Caco-2 (cell line): ENCODE measurements around the gene EMP1. TPM values are rescaled to one million over a fixed set of nuclear protein-coding genes. Genes with fewer than 3 reads are reported as not detected.
A peak's percentile ranks its signal among the peaks of the same experiment; 100 is the strongest.

ENCODE experiments used
- BruUV-seq: library from RNA; stranded (reverse); fragments of 400-500 nt; replicated peaks from 2 replicates; lab custom pipeline; 2021; lab: Mats Ljungman, UMichigan
- CTCF ChIA-PET: fragments of 300-600 bp; sonication (Branson Sonifier 250); formaldehyde crosslinking; loops from one replicate; lab custom pipeline; 2022; ENCODE audit warnings: antibody characterized with exemption; lab: Charles Lee
- POLR2A ChIA-PET: fragments of 300-600 bp; sonication (Branson Sonifier 250); formaldehyde crosslinking; loops from one replicate; lab custom pipeline; 2022; ENCODE audit warnings: antibody characterized with exemption; lab: Charles Lee
- DNase-seq, 2 experiments: peaks; one replicate each; pipeline versions ENCODE4 v3.0.0 to v3.0.0-alpha.2; 2020 to 2022
- H3K27me3 ChIP-seq: replicated peaks from 2 replicates; pipeline ENCODE4 v1.6.0; 2011; ENCODE audit warnings: low read length; ENCODE audit not compliant: control insufficient read depth, insufficient read depth
- H3K36me3 ChIP-seq: 2 replicates; pipeline ENCODE4 v1.5.1; 2011; ENCODE audit warnings: low read length; ENCODE audit not compliant: control insufficient read depth, insufficient read depth
- H3K4me1 ChIP-seq: fragments of 250-450 bp; sonication (Bioruptor Pico); 2 replicates; pipeline ENCODE4 v1.5.1; 2020; ENCODE audit warnings: mild to moderate bottlenecking
- H3K4me3 ChIP-seq: 2 replicates; pipeline ENCODE4 v1.5.1; 2011; ENCODE audit warnings: low read depth, mild to moderate bottlenecking, control low read depth, low read length
- H3K9me3 ChIP-seq: fragments of 250-450 bp; sonication (Bioruptor Pico); 2 replicates; pipeline ENCODE4 v1.5.1; 2020; ENCODE audit warnings: mild to moderate bottlenecking, moderate library complexity
- H3K27ac Mint-ChIP-seq: one replicate; pipeline ENCODE4 v1.8.0; 2022; ENCODE audit warnings: mixed read lengths; ENCODE audit not compliant: unreplicated experiment
- H3K27me3 Mint-ChIP-seq: one replicate; pipeline ENCODE4 v1.8.0; 2022; ENCODE audit warnings: mixed read lengths; ENCODE audit not compliant: insufficient read depth, unreplicated experiment
- H3K36me3 Mint-ChIP-seq: one replicate; pipeline ENCODE4 v1.8.0; 2022; ENCODE audit warnings: mild to moderate bottlenecking, mixed read lengths; ENCODE audit not compliant: insufficient read depth, unreplicated experiment
- H3K4me1 Mint-ChIP-seq: one replicate; pipeline ENCODE4 v1.8.0; 2022; ENCODE audit warnings: low read depth, mixed read lengths; ENCODE audit not compliant: unreplicated experiment
- H3K4me3 Mint-ChIP-seq: one replicate; pipeline ENCODE4 v1.8.0; 2022; ENCODE audit warnings: mild to moderate bottlenecking, moderate library complexity, mixed read lengths; ENCODE audit not compliant: unreplicated experiment
- H3K9me3 Mint-ChIP-seq: one replicate; pipeline ENCODE4 v1.8.0; 2022; ENCODE audit warnings: mixed read lengths; ENCODE audit not compliant: unreplicated experiment
- intact Hi-C: fragments of 100-400 bp; cut with micrococcal nuclease; formaldehyde crosslinking; loops from one replicate; pipeline ENCODE4 v1.10.0; 2022; ENCODE audit not compliant: unreplicated experiment
- total RNA-seq: library from RNA; stranded (reverse); gene quantifications from 2 replicates; pipeline ENCODE4 v1.2.3, GENCODE V29; 2022
- TF ChIP-seq, protein P1 (sequence below), 2 experiments: fragments of 200-600 bp in 1 of 2; IDR thresholded peaks; 1 replicate in 1 of 2; 2 replicates in 1 of 2; pipeline versions ENCODE4 v1.5.1 to v1.8.0; 2011 to 2022; ENCODE audit warnings: antibody characterized with exemption in 1 of 2, control low read depth in 1 of 2, inconsistent platforms in 1 of 2, low read depth in 1 of 2, low read length in 1 of 2, mild to moderate bottlenecking in 1 of 2, moderate library complexity in 1 of 2; ENCODE audit not compliant: insufficient read depth in 1 of 2, severe bottlenecking in 1 of 2, unreplicated experiment in 1 of 2

The EMP1 gene
- total RNA-seq, 1 experiment from 2014 or later = 6.6 TPM

DNA sequence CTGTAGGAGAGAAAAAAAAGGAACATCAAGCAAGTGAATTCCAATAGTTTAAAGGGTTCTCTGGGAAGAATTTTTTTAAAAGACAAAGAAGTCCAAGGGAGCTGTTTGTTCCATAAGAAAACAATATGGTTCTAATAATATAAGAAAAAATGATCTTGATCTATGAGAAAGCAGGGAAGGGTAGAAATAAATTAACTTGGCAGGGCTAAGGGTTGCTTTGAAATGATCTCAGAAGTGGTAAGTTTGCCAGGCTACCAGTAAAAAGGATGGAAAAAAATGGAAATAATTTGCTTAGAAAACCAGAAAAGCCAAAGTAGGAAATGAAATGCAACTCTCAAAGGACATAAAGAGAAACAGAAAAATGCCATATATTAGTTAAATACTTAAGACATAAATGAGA, 41.7 kb upstream of the EMP1 start:
- ChIA-PET CTCF (no interaction called here), POLR2A (no interaction called here)
- intact Hi-C loops = no loop called here

DNA sequence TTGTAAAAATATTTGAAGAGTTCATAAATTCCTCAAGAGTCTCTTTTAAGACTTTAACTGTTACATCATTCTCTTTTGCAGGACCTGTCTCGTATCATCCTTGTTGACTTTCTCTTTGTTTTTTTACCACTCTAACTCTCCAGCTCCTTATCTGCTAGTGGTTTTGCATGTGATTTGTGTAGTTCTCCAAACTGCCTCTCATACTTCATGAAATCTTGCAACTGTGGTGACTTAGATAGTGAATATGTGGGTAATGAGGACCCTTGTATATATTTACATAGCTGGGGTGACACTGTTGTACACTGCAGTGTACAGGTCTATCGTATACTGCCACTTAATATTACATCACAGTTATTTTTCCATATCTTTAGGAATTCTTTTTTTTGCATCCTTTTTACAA, 40.2 kb upstream of the EMP1 start:
- peak overlapping the region; percentile 8 for H3K4me3 Mint-ChIP-seq
- no peak overlapping the region for H3K27ac Mint-ChIP-seq
- Histone ChIP-seq H3K4me1 (peaks cover 4% of the 10 kb centered on the region; the same call in 1 of the 2 replicates), H3K27me3 (no peaks in the 10 kb centered on the region), H3K36me3 (no peaks in the 10 kb centered on the region), H3K9me3 (no peaks in the 10 kb centered on the region; the same call in 1 of the 2 replicates), H3K4me3 (no peak overlapping the region)
- H3K36me3 Mint-ChIP-seq = no peaks in the 10 kb centered on the region
- H3K4me1 Mint-ChIP-seq = peaks cover 26% of the 10 kb centered on the region
- CTCF ChIA-PET = interaction anchor here (0.7 to 1.1 kb wide), 3 partner anchors 9 to 31 kb away, joined by 3 to 4 read pairs (median 4); no protein-coding TSS in a partner anchor
- no TSS peak for BruUV-seq
- no peaks in the 10 kb centered on the region for H3K27me3 Mint-ChIP-seq
- POLR2A ChIA-PET = no interaction called here
- TF ChIP-seq, protein P1, sequence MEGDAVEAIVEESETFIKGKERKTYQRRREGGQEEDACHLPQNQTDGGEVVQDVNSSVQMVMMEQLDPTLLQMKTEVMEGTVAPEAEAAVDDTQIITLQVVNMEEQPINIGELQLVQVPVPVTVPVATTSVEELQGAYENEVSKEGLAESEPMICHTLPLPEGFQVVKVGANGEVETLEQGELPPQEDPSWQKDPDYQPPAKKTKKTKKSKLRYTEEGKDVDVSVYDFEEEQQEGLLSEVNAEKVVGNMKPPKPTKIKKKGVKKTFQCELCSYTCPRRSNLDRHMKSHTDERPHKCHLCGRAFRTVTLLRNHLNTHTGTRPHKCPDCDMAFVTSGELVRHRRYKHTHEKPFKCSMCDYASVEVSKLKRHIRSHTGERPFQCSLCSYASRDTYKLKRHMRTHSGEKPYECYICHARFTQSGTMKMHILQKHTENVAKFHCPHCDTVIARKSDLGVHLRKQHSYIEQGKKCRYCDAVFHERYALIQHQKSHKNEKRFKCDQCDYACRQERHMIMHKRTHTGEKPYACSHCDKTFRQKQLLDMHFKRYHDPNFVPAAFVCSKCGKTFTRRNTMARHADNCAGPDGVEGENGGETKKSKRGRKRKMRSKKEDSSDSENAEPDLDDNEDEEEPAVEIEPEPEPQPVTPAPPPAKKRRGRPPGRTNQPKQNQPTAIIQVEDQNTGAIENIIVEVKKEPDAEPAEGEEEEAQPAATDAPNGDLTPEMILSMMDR (IDR thresholded peaks at IDR 0.05; ENCODE audit: insufficient read depth in 1 of 2, low read depth in 1 of 2, low read length in 1 of 2, severe bottlenecking in 1 of 2, unreplicated experiment in 1 of 2) = no peak
- DNase-seq = no peak
- H3K9me3 Mint-ChIP-seq = no peaks in the 10 kb centered on the region
- intact Hi-C loops = no loop called here

More for the DNA sequence above, 41.7 kb upstream of the EMP1 start:
- Histone ChIP-seq H3K4me1 (peaks cover 4% of the 10 kb centered on the region; the same call in 1 of the 2 replicates), H3K4me3 (no peak overlapping the region), H3K9me3 (no peaks in the 10 kb centered on the region; the same call in 1 of the 2 replicates), H3K27me3 (no peaks in the 10 kb centered on the region), H3K36me3 (no peaks in the 10 kb centered on the region)
- Mint-ChIP-seq H3K36me3 (no peaks in the 10 kb centered on the region), H3K4me1 (peaks cover 26% of the 10 kb centered on the region), H3K4me3 (no peak overlapping the region), H3K9me3 (no peaks in the 10 kb centered on the region), H3K27me3 (no peaks in the 10 kb centered on the region), H3K27ac (no peak overlapping the region)
- DNase-seq = no peak
- no TSS peak for BruUV-seq
- TF ChIP-seq, protein P1 (IDR thresholded peaks at IDR 0.05; ENCODE audit: insufficient read depth in 1 of 2, low read depth in 1 of 2, low read length in 1 of 2, severe bottlenecking in 1 of 2, unreplicated experiment in 1 of 2) = no peak

DNA sequence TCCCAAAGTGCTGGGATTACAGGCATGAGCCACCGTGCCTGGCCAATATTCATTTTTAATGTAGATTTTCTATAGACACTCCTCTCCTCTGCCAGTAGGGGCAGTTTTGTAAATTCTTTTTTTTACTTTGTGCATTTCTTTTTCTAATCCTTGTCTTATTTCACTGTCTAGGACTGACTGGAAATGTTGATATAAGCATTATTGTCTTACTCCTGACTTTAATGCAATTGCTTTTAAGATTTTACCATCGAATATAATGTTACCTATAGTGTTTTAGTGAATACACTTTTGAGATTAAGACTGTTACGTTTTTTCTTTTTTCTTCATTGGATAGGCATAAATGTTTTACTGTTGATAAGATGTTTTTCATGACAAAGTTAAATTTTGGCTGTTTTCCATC, 35.4 kb upstream of the EMP1 start:
- H3K9me3 Mint-ChIP-seq = no peaks in the 10 kb centered on the region
- no TSS peak for BruUV-seq
- Histone ChIP-seq H3K9me3 (no peaks in the 10 kb centered on the region; the same call in 1 of the 2 replicates), H3K4me3 (no peak overlapping the region), H3K27me3 (no peaks in the 10 kb centered on the region), H3K36me3 (no peaks in the 10 kb centered on the region), H3K4me1 (peaks cover 10% of the 10 kb centered on the region; the same call in 1 of the 2 replicates)
- H3K4me3 Mint-ChIP-seq = no peak overlapping the region
- no peak for DNase-seq
- TF ChIP-seq, protein P1 (IDR thresholded peaks at IDR 0.05; ENCODE audit: insufficient read depth in 1 of 2, low read depth in 1 of 2, low read length in 1 of 2, severe bottlenecking in 1 of 2, unreplicated experiment in 1 of 2) = peak; percentile 33 to 59
- H3K36me3 Mint-ChIP-seq = no peaks in the 10 kb centered on the region
- ChIA-PET CTCF (no interaction called here), POLR2A (no interaction called here)
- H3K27me3 Mint-ChIP-seq = no peaks in the 10 kb centered on the region
- peaks cover 11% of the 10 kb centered on the region for H3K4me1 Mint-ChIP-seq
- no peak overlapping the region for H3K27ac Mint-ChIP-seq
- intact Hi-C loops = no loop called here
